ENCODE data around the gene RYR1.
"Not testable (repeated sequence)": the region's sequence is repeated elsewhere in the genome, so short reads cannot be mapped to it uniquely, and the experiment has no call there.

The RYR1 gene

GRCh38 chr19:38495375-38495774 lies 61.9 kb downstream of the RYR1 start:
- not testable (repeated sequence) for H2AFZ ChIP-seq (ENCODE audit: low read length, unreplicated experiment); H3K36me3 ChIP-seq (ENCODE audit: insufficient read depth, low read length); H3K4me3 ChIP-seq (ENCODE audit: low read depth, low read length); H3K4me1 ChIP-seq (ENCODE audit: control insufficient read depth, insufficient read depth, low read length, unreplicated experiment); H3K27ac ChIP-seq (ENCODE audit: low read depth, low read length); H3K79me2 ChIP-seq (ENCODE audit: control insufficient read depth, insufficient read depth, low read length, unreplicated experiment); H3K27me3 ChIP-seq (ENCODE audit: insufficient read depth, low read length)

- Histone ChIP-seq H3K4me1 (ENCODE audit: control insufficient read depth, insufficient read depth, low read length, unreplicated experiment) (no peaks in the 10 kb centered on the region), H3K79me2 (ENCODE audit: control insufficient read depth, insufficient read depth, low read length, unreplicated experiment) (no peaks in the 10 kb centered on the region), H3K27ac (ENCODE audit: low read depth, low read length) (no peak overlapping the region), H3K27me3 (ENCODE audit: insufficient read depth, low read length) (peaks cover 9% of the 10 kb centered on the region; the same call in 1 of the 2 replicates), H2AFZ (ENCODE audit: low read length, unreplicated experiment) (no peak overlapping the region), H3K4me3 (ENCODE audit: low read depth, low read length) (no peak overlapping the region), H3K36me3 (ENCODE audit: insufficient read depth, low read length) (no peaks in the 10 kb centered on the region)
Observed at GRCh38 chr19:38496116-38496515, 62.6 kb downstream of the RYR1 start.

GRCh38 chr19:38496603-38497487 lies 63.4 kb downstream of the RYR1 start:
- peaks cover 9% of the 10 kb centered on the region; the same call in 1 of the 2 replicates for H3K27me3 ChIP-seq (ENCODE audit: insufficient read depth, low read length)
- no peaks in the 10 kb centered on the region for H3K79me2 ChIP-seq (ENCODE audit: control insufficient read depth, insufficient read depth, low read length, unreplicated experiment)
- H3K4me1 ChIP-seq (ENCODE audit: control insufficient read depth, insufficient read depth, low read length, unreplicated experiment), result no peaks in the 10 kb centered on the region
- H3K4me3 ChIP-seq (ENCODE audit: low read depth, low read length), result no peak overlapping the region
- no peak overlapping the region for H2AFZ ChIP-seq (ENCODE audit: low read length, unreplicated experiment)
- H3K27ac ChIP-seq (ENCODE audit: low read depth, low read length), result no peak overlapping the region
- H3K36me3 ChIP-seq (ENCODE audit: insufficient read depth, low read length), result no peaks in the 10 kb centered on the region

DNA sequence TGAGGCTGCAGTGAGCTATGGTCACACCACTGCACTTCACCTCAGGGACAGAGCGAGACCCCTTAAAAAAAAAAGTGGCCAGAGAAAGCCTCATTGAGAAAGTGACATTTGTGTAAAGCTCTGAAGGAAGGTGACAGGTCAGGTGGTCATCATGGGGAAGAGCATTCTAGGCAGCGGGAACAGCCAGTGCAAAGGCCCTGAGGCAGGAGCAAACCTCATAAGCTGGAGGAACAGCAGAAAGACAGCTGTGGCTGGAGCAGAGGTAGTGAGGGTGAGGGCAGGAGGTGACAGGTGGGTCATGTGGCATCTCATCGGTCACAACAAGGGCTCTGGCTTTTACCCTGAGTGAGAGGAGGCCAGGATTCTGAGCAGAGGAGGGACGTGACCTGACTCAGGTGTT lies 64.4 kb downstream of the RYR1 start:
- Histone ChIP-seq H2AFZ (ENCODE audit: low read length, unreplicated experiment) (no peak overlapping the region), H3K4me1 (ENCODE audit: control insufficient read depth, insufficient read depth, low read length, unreplicated experiment) (no peaks in the 10 kb centered on the region), H3K4me3 (ENCODE audit: low read depth, low read length) (no peak overlapping the region), H3K27ac (ENCODE audit: low read depth, low read length) (no peak overlapping the region), H3K79me2 (ENCODE audit: control insufficient read depth, insufficient read depth, low read length, unreplicated experiment) (no peaks in the 10 kb centered on the region), H3K27me3 (ENCODE audit: insufficient read depth, low read length) (0 out of 2 replicates have a peak, but pooled peaks cover 4% of the 10 kb centered on the region), H3K36me3 (ENCODE audit: insufficient read depth, low read length) (no peaks in the 10 kb centered on the region)

DNA sequence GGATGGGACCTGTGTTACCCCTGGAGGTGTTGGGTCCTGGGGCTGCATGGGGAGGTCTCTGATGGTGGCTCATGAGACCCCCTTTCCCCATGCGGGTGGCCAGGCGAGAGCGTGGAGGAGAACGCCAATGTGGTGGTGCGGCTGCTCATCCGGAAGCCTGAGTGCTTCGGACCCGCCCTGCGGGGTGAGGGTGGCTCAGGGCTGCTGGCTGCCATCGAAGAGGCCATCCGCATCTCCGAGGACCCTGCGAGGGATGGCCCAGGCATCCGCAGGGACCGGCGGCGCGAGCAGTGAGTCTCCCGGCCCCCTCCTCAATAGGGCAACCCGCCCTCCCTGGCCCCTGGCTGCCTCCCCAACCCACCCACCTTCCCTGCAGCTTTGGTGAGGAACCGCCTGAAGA lies 66.0 kb downstream of the RYR1 start:
- no peak overlapping the region for H2AFZ ChIP-seq (ENCODE audit: low read length, unreplicated experiment)
- H3K36me3 ChIP-seq (ENCODE audit: insufficient read depth, low read length), result no peaks in the 10 kb centered on the region
- H3K27me3 ChIP-seq (ENCODE audit: insufficient read depth, low read length), result no peaks in the 10 kb centered on the region
- H3K4me3 ChIP-seq (ENCODE audit: low read depth, low read length), result no peak overlapping the region
- H3K79me2 ChIP-seq (ENCODE audit: control insufficient read depth, insufficient read depth, low read length, unreplicated experiment), result no peaks in the 10 kb centered on the region
- H3K4me1 ChIP-seq (ENCODE audit: control insufficient read depth, insufficient read depth, low read length, unreplicated experiment), result no peaks in the 10 kb centered on the region
- no peak overlapping the region for H3K27ac ChIP-seq (ENCODE audit: low read depth, low read length)

DNA sequence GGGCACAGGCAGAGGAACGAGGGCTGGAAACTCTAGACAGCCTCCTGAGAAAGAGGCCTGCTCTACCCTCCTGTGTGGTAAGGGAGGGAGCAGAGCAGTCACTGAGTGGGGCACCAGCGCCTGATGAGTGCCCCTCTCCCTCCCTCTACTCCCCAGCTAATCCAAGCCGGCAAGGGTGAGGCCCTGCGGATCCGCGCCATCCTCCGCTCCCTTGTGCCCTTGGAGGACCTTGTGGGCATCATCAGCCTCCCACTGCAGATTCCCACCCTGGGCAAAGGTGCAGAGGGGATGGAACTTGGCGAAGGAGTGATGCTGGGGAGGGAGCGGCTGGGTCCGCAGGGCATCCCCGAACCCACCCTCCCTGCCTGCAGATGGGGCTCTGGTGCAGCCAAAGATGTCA lies 67.0 kb downstream of the RYR1 start:
- Histone ChIP-seq H3K27ac (ENCODE audit: low read depth, low read length) (no peak overlapping the region), H3K27me3 (ENCODE audit: insufficient read depth, low read length) (no peaks in the 10 kb centered on the region), H3K36me3 (ENCODE audit: insufficient read depth, low read length) (no peaks in the 10 kb centered on the region), H3K79me2 (ENCODE audit: control insufficient read depth, insufficient read depth, low read length, unreplicated experiment) (no peaks in the 10 kb centered on the region), H3K4me3 (ENCODE audit: low read depth, low read length) (no peak overlapping the region), H3K4me1 (ENCODE audit: control insufficient read depth, insufficient read depth, low read length, unreplicated experiment) (no peaks in the 10 kb centered on the region), H2AFZ (ENCODE audit: low read length, unreplicated experiment) (no peak overlapping the region)

DNA sequence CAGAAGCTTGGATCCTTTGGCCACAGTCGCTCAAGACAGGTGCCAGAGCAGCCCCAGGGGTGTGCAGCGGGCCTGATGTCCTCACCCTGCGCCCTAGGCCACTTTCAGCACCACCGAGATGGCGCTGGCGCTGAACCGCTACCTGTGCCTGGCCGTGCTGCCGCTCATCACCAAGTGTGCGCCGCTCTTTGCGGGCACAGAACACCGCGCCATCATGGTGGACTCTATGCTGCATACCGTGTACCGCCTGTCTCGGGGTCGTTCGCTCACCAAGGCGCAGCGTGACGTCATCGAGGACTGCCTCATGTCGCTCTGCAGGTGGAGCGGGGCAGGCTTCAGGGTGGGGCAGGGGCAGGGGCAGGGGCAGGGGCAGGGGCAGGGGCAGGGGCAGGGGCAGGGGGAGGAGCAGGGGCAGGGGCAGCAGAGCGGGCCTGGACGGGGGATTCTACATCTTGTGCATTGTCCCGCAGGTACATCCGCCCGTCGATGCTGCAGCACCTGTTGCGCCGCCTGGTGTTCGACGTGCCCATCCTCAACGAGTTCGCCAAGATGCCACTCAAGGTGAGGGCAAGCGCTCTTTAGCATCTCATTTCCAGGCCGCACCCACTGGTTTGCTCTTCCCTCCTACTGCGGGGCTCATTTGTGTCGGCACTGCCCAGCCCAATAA lies 69.1 kb downstream of the RYR1 start:
- Histone ChIP-seq H3K27ac (ENCODE audit: low read depth, low read length) (no peak overlapping the region), H3K36me3 (ENCODE audit: insufficient read depth, low read length) (no peaks in the 10 kb centered on the region), H2AFZ (ENCODE audit: low read length, unreplicated experiment) (no peak overlapping the region), H3K4me3 (ENCODE audit: low read depth, low read length) (no peak overlapping the region), H3K27me3 (ENCODE audit: insufficient read depth, low read length) (no peaks in the 10 kb centered on the region), H3K79me2 (ENCODE audit: control insufficient read depth, insufficient read depth, low read length, unreplicated experiment) (no peaks in the 10 kb centered on the region), H3K4me1 (ENCODE audit: control insufficient read depth, insufficient read depth, low read length, unreplicated experiment) (no peaks in the 10 kb centered on the region)

DNA sequence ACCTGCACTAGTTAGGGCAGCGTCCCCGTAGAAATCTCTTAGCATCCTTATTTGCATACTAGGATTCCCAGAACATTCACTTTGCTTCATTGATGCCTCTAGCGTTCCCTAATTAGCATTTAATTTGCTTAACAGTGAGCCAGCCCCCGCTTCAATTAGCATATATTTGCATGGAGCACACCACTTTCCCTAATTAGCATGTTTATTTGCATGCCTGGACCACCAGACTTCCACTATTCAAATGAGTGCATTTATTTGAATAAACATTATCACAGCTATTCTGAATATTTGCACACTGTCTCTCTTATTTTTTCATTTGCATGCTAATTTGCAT lies 69.6 kb downstream of the RYR1 start:
- no peak overlapping the region for H3K27ac ChIP-seq (ENCODE audit: low read depth, low read length)
- no peaks in the 10 kb centered on the region for H3K79me2 ChIP-seq (ENCODE audit: control insufficient read depth, insufficient read depth, low read length, unreplicated experiment)
- no peak overlapping the region for H3K4me3 ChIP-seq (ENCODE audit: low read depth, low read length)
- H2AFZ ChIP-seq (ENCODE audit: low read length, unreplicated experiment), result no peak overlapping the region
- H3K4me1 ChIP-seq (ENCODE audit: control insufficient read depth, insufficient read depth, low read length, unreplicated experiment), result no peaks in the 10 kb centered on the region
- H3K27me3 ChIP-seq (ENCODE audit: insufficient read depth, low read length), result no peaks in the 10 kb centered on the region
- H3K36me3 ChIP-seq (ENCODE audit: insufficient read depth, low read length), result no peaks in the 10 kb centered on the region

GRCh38 chr19:38505958-38506357 lies 72.5 kb downstream of the RYR1 start:
- H3K36me3 ChIP-seq (ENCODE audit: insufficient read depth, low read length), result no peaks in the 10 kb centered on the region
- H3K27me3 ChIP-seq (ENCODE audit: insufficient read depth, low read length), result no peaks in the 10 kb centered on the region
- no peak overlapping the region for H3K4me3 ChIP-seq (ENCODE audit: low read depth, low read length)
- no peak overlapping the region for H2AFZ ChIP-seq (ENCODE audit: low read length, unreplicated experiment)
- H3K27ac ChIP-seq (ENCODE audit: low read depth, low read length), result no peak overlapping the region
- H3K4me1 ChIP-seq (ENCODE audit: control insufficient read depth, insufficient read depth, low read length, unreplicated experiment), result no peaks in the 10 kb centered on the region
- H3K79me2 ChIP-seq (ENCODE audit: control insufficient read depth, insufficient read depth, low read length, unreplicated experiment), result no peaks in the 10 kb centered on the region

GRCh38 chr19:38506375-38506722 lies 72.9 kb downstream of the RYR1 start:
- Histone ChIP-seq H3K27me3 (ENCODE audit: insufficient read depth, low read length) (no peaks in the 10 kb centered on the region), H3K4me3 (ENCODE audit: low read depth, low read length) (0 out of 2 replicates have a peak overlapping the region, but pooled peaks have one; percentile 15), H2AFZ (ENCODE audit: low read length, unreplicated experiment) (no peak overlapping the region), H3K27ac (ENCODE audit: low read depth, low read length) (no peak overlapping the region), H3K36me3 (ENCODE audit: insufficient read depth, low read length) (no peaks in the 10 kb centered on the region), H3K4me1 (ENCODE audit: control insufficient read depth, insufficient read depth, low read length, unreplicated experiment) (no peaks in the 10 kb centered on the region), H3K79me2 (ENCODE audit: control insufficient read depth, insufficient read depth, low read length, unreplicated experiment) (no peaks in the 10 kb centered on the region)

Data from ACC112 (cell line).